PC-3 (cell line): ENCODE measurements around the gene GTPBP2. TPM values are rescaled to one million over a fixed set of nuclear protein-coding genes. Genes with fewer than 3 reads are reported as not detected.
A peak's percentile ranks its signal among the peaks of the same experiment; 100 is the strongest.

Experiments
- ATAC-seq: fragments of 200-7000 bp; cut with Tn5 transposase; 2 replicates; pipeline ENCODE4 v1.9.1; 2020; ENCODE audit warnings: mild to moderate bottlenecking, moderate library complexity
- BruUV-seq: library from RNA; stranded (reverse); fragments of 400-500 nt; replicated peaks from 2 replicates; lab custom pipeline; 2021; lab: Mats Ljungman, UMichigan
- CTCF ChIA-PET: fragments of 300-600 bp; sonication (Branson Sonifier 250); formaldehyde crosslinking; loops from one replicate; lab custom pipeline; 2022; ENCODE audit warnings: antibody characterized with exemption; lab: Charles Lee
- POLR2A ChIA-PET: fragments of 300-600 bp; sonication (Branson Sonifier 250); formaldehyde crosslinking; loops from one replicate; lab custom pipeline; 2022; ENCODE audit warnings: antibody characterized with exemption; ENCODE audit not compliant: unreplicated experiment; lab: Charles Lee
- DNase-seq: peaks from one replicate; pipeline ENCODE4 v3.0.0-alpha.2; 2015
- H2AFZ ChIP-seq: fragments of 300-600 bp; sonication (generic); 2 replicates; pipeline ENCODE4 v1.6.0; 2016; ENCODE audit warnings: antibody characterized with exemption, low read length
- H3F3A ChIP-seq: fragments of 300-600 bp; sonication (generic); one replicate; pipeline ENCODE4 v1.6.0; 2017; ENCODE audit warnings: antibody characterized with exemption, low read length, control low read depth, mild to moderate bottlenecking; ENCODE audit not compliant: unreplicated experiment
- H3K27ac ChIP-seq: fragments of 300-600 bp; sonication (generic); 2 replicates; pipeline ENCODE4 v1.5.1; 2016; ENCODE audit warnings: mild to moderate bottlenecking, low read length
- H3K27me3 ChIP-seq: fragments of 300-600 bp; sonication (generic); 2 replicates; pipeline ENCODE4 v1.6.1; 2016; ENCODE audit warnings: low read length, mixed read lengths
- H3K36me3 ChIP-seq: fragments of 300-600 bp; sonication (generic); 2 replicates; pipeline ENCODE4 v1.6.1; 2016; ENCODE audit warnings: low read depth, mixed run types, low read length, mixed read lengths
- H3K4me1 ChIP-seq: fragments of 300-600 bp; sonication (generic); 2 replicates; pipeline ENCODE4 v1.5.1; 2016; ENCODE audit warnings: low read length; ENCODE audit not compliant: insufficient read depth
- H3K4me2 ChIP-seq: fragments of 300-600 bp; sonication (generic); 2 replicates; pipeline ENCODE4 v1.6.0; 2016; ENCODE audit warnings: low read length
- H3K4me3 ChIP-seq: fragments of 300-600 bp; sonication (generic); 2 replicates; pipeline ENCODE4 v1.5.1; 2016; ENCODE audit warnings: mild to moderate bottlenecking, low read length, mixed read lengths
- H3K79me2 ChIP-seq: fragments of 300-600 bp; sonication (generic); 2 replicates; pipeline ENCODE4 v1.6.1; 2017; ENCODE audit warnings: low read length, mixed read lengths
- H3K9ac ChIP-seq: fragments of 300-600 bp; sonication (generic); 2 replicates; pipeline ENCODE4 v1.6.0; 2016; ENCODE audit warnings: mild to moderate bottlenecking, low read length
- H3K9me2 ChIP-seq: fragments of 300-600 bp; sonication (generic); replicated peaks from 2 replicates; pipeline ENCODE4 v1.6.1; 2016; ENCODE audit warnings: mixed run types, low read length, mixed read lengths
- H3K9me3 ChIP-seq: fragments of 300-600 bp; sonication (generic); 2 replicates; pipeline ENCODE4 v1.6.1; 2016; ENCODE audit warnings: low read length, mixed read lengths
- H4K20me1 ChIP-seq: fragments of 300-600 bp; sonication (generic); 2 replicates; pipeline ENCODE4 v1.6.1; 2016; ENCODE audit warnings: low read length, mixed read lengths
- CTCF ChIP-seq: fragments of 300-600 bp; sonication (generic); conservative IDR thresholded peaks from 2 replicates; pipeline ENCODE4 v1.5.1; 2017; ENCODE audit warnings: antibody characterized with exemption, low read depth, mild to moderate bottlenecking, low read length
- EZH2 ChIP-seq: fragments of 300-600 bp; sonication (generic); IDR thresholded peaks from one replicate; pipeline ENCODE4 v1.6.1; 2017; ENCODE audit warnings: antibody characterized with exemption, mild to moderate bottlenecking, low read length; ENCODE audit not compliant: unreplicated experiment
- EZH2phosphoT487 ChIP-seq: fragments of 300-600 bp; sonication (generic); IDR thresholded peaks from 2 replicates; pipeline ENCODE4 v1.6.1; 2018; ENCODE audit warnings: mild to moderate bottlenecking, antibody characterized with exemption, low read length, borderline replicate concordance
- intact Hi-C: fragments of 100-400 bp; cut with micrococcal nuclease; formaldehyde crosslinking; loops from 2 replicates; pipeline ENCODE4 v1.9.0; 2023
- total RNA-seq: library from RNA; depleted of rRNA; stranded (reverse); fragments of >200 nt; gene quantifications from 2 replicates; pipeline ENCODE4 v1.2.3, GENCODE V29; 2014

The GTPBP2 gene
- total RNA-seq, 1 experiment from 2014 or later = 38.1 TPM

GRCh38 chr6:43575772-43576551 lies 53.1 kb downstream of the GTPBP2 start, which contains the start of the genes POLH and XPO5:
POLH (plus strand) TSS chr6:43576185; CDS start chr6:43582320, 6,135 bp downstream.
XPO5 (minus strand) TSS chr6:43576038; CDS start chr6:43575864, 174 bp downstream.
- H3K36me3 ChIP-seq = peaks cover 23% of the 10 kb centered on the region
- H3K9ac ChIP-seq = peak within 1 kb of the TSS; percentile 83
- H3K27me3 ChIP-seq = no peaks in the 10 kb centered on the region
- H3K27ac ChIP-seq = peak within 1 kb of the TSS; percentile 31
- H3F3A ChIP-seq = no peaks in the 10 kb centered on the region
- peak within 1 kb of the TSS; percentile 98 for H3K4me2 ChIP-seq
- no peaks in the 10 kb centered on the region for H3K9me2 ChIP-seq
- H4K20me1 ChIP-seq = no peaks in the 10 kb centered on the region
- peak within 1 kb of the TSS; percentile 93 for H2AFZ ChIP-seq
- intact Hi-C loops = no loop called here
- ChIA-PET CTCF (no interaction called here), POLR2A (interaction anchor here (0.8 kb wide), 1 partner anchor 53 kb away, joined by 3 read pairs; the partner anchor contains the start of gene GTPBP2)
- H3K9me3 ChIP-seq = no peaks in the 10 kb centered on the region
- peak within 1 kb of the TSS; percentile 81 for H3K4me3 ChIP-seq
- TF ChIP-seq EZH2phosphoT487 = no peak
- TF ChIP-seq CTCF = peak; percentile 34; the same call in 1 of the 2 replicates
- no peak for TF ChIP-seq EZH2
- H3K4me1 ChIP-seq = peaks cover 17% of the 10 kb centered on the region
- BruUV-seq = TSS peak; percentile 80
- H3K79me2 ChIP-seq = peaks cover 76% of the 10 kb centered on the region
- peak; percentile 96 for DNase-seq
- peak; percentile 97 for ATAC-seq

- POLR2A ChIA-PET = interaction anchor here (0.8 kb wide), 1 partner anchor 54 kb away, joined by 3 read pairs; the partner anchor contains the start of gene GTPBP2
- peak overlapping the region; percentile 93 for H2AFZ ChIP-seq
- intact Hi-C loops = no loop called here
- no peaks in the 10 kb centered on the region for H3K9me3 ChIP-seq
- peaks cover 29% of the 10 kb centered on the region for H3K36me3 ChIP-seq
- H3K27me3 ChIP-seq = no peaks in the 10 kb centered on the region
- peak overlapping the region; percentile 83 for H3K9ac ChIP-seq
- no peaks in the 10 kb centered on the region for H4K20me1 ChIP-seq
- TF ChIP-seq EZH2 (no peak), CTCF (no peak), EZH2phosphoT487 (no peak)
- DNase-seq (peak; percentile 17), ATAC-seq (peak; percentile 33)
- BruUV-seq = no TSS peak
- peaks cover 76% of the 10 kb centered on the region for H3K79me2 ChIP-seq
- H3K4me3 ChIP-seq = peak overlapping the region; percentile 81
- CTCF ChIA-PET = no interaction called here
- H3K9me2 ChIP-seq = no peaks in the 10 kb centered on the region
- no peaks in the 10 kb centered on the region for H3F3A ChIP-seq
- peaks cover 17% of the 10 kb centered on the region for H3K4me1 ChIP-seq
- H3K27ac ChIP-seq = no peak overlapping the region
- peak overlapping the region; percentile 98 for H3K4me2 ChIP-seq
Observed at GRCh38 chr6:43575105-43575771, 53.8 kb downstream of the GTPBP2 start.
